ENCODE data around the gene SERPING1. TPM values are rescaled to one million over a fixed set of nuclear protein-coding genes. Genes with fewer than 3 reads are reported as not detected.

Gene SERPING1
- total RNA-seq, 6 donors from 2014 or later, result 306 to 573 (median 469) TPM

DNA sequence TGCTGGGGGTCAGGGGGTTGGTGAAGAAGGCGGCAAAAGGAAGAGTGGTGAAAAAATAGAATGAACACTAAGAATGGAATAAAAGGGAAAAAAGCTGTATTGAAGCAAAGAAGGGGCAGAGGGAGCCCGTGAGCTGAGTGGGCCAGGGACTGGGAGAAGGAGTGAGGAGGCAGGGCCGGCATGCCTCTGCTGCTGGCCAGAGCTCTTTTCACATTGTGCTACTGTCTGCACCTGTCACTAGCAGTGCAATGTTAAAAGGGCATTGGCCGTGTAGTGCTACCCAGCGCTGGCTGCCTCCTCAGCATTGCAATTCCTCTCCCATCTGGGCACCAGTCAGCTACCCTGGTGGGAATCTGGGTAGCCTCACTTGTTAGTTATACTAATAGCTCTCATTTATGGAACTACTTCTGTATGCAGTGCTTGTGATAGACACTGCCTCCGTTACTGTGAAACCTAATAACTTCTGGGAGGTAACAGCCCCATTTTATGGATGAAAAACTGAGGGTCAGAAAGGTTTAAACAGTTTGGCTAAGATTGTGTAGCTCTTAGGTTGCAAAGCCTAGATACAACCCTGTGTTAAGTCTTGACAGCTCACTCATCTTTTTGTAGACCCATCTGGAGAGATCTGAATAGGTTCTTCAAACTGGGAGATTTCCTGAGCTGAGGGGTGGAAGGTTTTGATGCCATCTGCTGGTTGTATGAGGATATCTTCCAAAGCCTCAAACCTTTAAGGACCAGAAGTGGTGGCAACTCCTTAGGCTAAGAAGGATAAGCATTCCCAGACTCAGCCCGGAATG lies 43.7 kb downstream of the SERPING1 start:
- WGBS, 2 donors, result 51 to 74% methylated on average over 6 to 7 of the region's 7 CpGs
- DNase-seq (no peak), ATAC-seq (ENCODE audit: low FRiP score in 2 of 2) (peak in 1 of 2 donors; percentile 31)
- H3K9me3 ChIP-seq, result no peaks in the 10 kb centered on the region
- H3K27ac ChIP-seq, result peak overlapping the region in 1 of 4 donors; percentile 90
- peaks cover 50 to 56% (median 53%) of the 10 kb centered on the region in 4 donors for H3K4me1 ChIP-seq
- no peak for TF ChIP-seq POLR2AphosphoS5 (IDR thresholded peaks at IDR 0.05)
- TF ChIP-seq, protein P1, sequence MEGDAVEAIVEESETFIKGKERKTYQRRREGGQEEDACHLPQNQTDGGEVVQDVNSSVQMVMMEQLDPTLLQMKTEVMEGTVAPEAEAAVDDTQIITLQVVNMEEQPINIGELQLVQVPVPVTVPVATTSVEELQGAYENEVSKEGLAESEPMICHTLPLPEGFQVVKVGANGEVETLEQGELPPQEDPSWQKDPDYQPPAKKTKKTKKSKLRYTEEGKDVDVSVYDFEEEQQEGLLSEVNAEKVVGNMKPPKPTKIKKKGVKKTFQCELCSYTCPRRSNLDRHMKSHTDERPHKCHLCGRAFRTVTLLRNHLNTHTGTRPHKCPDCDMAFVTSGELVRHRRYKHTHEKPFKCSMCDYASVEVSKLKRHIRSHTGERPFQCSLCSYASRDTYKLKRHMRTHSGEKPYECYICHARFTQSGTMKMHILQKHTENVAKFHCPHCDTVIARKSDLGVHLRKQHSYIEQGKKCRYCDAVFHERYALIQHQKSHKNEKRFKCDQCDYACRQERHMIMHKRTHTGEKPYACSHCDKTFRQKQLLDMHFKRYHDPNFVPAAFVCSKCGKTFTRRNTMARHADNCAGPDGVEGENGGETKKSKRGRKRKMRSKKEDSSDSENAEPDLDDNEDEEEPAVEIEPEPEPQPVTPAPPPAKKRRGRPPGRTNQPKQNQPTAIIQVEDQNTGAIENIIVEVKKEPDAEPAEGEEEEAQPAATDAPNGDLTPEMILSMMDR (IDR thresholded peaks at IDR 0.05), result peak; percentile 18 to 60 (median 44)
- H3K27me3 ChIP-seq, result no peaks in the 10 kb centered on the region
- H3K4me3 ChIP-seq, result no peak overlapping the region
- H3K36me3 ChIP-seq, result no peaks in the 10 kb centered on the region

DNA sequence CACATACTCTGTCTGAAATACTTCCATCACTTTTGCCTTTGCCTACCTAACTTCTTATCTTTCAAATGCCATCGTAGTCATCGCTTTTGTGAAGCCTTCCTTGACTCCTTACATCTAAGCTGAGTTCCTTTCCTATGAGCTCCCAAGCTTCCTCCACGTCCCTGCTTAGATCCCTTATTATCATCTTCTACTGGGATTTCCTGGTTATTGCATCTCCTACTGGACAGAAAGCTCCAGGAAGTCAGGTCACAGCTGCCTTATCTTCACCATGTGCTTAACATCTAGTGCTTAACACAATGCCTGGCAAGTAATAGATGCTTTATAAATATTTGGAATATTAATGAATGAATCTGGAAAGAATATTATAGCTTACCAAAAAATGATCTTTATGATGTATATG lies 46.3 kb downstream of the SERPING1 start:
- TF ChIP-seq POLR2A (IDR thresholded peaks at IDR 0.05) (no peak), EP300 (IDR thresholded peaks at IDR 0.05) (no peak), POLR2AphosphoS5 (IDR thresholded peaks at IDR 0.05) (no peak)
- TF ChIP-seq, protein P1 (IDR thresholded peaks at IDR 0.05), result no peak
- WGBS, 2 donors, result 59 to 68% methylated on average over 3 of the region's 3 CpGs

DNA sequence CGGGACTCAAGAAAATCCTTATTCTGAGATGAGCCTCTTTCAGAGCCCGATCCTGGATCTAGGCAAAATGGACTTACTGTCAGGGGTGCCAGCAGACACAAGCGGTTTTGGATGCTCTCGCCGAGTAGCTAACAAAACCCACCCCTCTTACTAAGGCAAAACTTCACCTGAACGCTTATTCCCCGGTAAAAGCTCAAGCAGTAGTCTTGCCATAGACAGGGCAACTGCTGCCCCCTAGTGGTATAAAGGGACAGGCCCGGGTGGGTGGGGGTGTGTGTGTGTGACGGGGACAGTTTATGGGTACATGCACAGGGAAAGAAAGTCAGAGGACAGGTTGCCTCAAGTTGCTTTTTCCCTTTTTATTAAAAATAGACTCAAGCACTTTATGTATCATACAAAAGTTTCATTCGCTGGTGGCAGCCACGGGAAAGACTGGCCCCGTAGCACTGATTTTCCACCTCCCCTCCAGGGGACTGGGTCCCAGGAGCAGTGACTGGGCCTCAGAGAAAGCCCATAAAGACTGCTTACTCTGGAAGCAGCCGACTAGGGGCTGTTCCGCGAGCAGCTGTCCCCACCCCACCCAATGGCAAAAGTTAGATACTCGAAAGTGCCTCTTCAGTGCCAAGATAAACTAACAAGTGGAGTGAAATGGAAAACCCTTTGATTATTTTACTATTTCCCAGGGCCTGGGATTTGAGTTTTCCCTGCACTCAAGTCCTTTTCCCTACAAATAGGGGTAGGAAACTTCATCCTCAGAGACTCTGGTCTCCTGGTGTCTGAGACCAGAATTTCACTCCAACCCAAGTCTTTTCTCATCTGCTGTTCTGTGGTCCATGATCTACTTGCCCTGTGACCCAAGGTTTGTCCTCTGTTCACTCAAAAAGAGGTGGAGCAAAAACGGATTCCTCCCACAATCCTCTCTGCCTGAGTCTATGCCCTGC lies 47.5 kb downstream of the SERPING1 start:
- no peaks in the 10 kb centered on the region for H3K9me3 ChIP-seq
- H3K27ac ChIP-seq, result peak overlapping the region in 3 of 4 donors; percentile 48 to 82 (median 74)
- peaks cover 0 to 26% (median 9%) of the 10 kb centered on the region in 4 donors for H3K27me3 ChIP-seq
- 9 to 22% methylated on average over 14 to 17 of the region's 17 CpGs for WGBS, 2 donors
- peak; percentile 79 to 87 for ATAC-seq (ENCODE audit: low FRiP score in 2 of 2)
- peak in 1 of 2 donors; percentile 83 for DNase-seq
- no peak overlapping the region for H3K4me3 ChIP-seq
- peaks cover 65 to 69% (median 67%) of the 10 kb centered on the region in 4 donors for H3K4me1 ChIP-seq
- no peaks in the 10 kb centered on the region for H3K36me3 ChIP-seq
- TF ChIP-seq, protein P1 (IDR thresholded peaks at IDR 0.05), result peak; percentile 55 to 93 (median 71)
- no peak for TF ChIP-seq EP300 (IDR thresholded peaks at IDR 0.05)

More for the DNA sequence above, 46.3 kb downstream of the SERPING1 start:
- Histone ChIP-seq H3K27ac (peak overlapping the region in 2 of 4 donors; percentile 62 to 64), H3K27me3 (peaks cover 0 to 19% (median 9%) of the 10 kb centered on the region in 4 donors), H3K9me3 (no peaks in the 10 kb centered on the region), H3K4me1 (peaks cover 66 to 69% (median 69%) of the 10 kb centered on the region in 4 donors), H3K4me3 (no peak overlapping the region), H3K36me3 (no peaks in the 10 kb centered on the region)
- DNase-seq, result no peak
- ATAC-seq (ENCODE audit: low FRiP score in 2 of 2), result no peak

DNA sequence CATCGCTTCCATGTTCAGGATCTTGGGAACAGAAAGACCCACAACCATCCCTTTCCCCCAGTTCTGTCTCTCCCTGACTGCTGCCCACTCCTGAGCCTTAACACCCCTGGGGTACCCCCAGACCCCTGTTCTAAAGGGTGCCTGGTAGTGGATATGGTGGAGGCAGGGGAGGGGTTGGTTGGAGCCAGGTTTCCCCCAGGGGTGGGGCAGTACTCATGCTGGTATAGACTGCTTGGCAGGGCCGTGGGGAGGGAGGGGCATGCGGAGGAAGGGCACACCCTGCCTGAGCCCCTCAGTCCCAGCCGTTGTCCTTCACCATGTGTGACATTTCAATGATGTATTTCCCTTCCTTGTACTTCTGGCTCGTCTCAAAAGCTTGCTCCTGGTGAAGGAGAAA lies 48.2 kb downstream of the SERPING1 start:
- Histone ChIP-seq H3K36me3 (no peaks in the 10 kb centered on the region), H3K4me3 (no peak overlapping the region), H3K27ac (peak overlapping the region in 3 of 4 donors; percentile 48 to 82 (median 74)), H3K27me3 (peaks cover 0 to 26% (median 9%) of the 10 kb centered on the region in 4 donors), H3K9me3 (no peaks in the 10 kb centered on the region), H3K4me1 (peaks cover 63 to 66% (median 65%) of the 10 kb centered on the region in 4 donors)
- no peak for TF ChIP-seq POLR2AphosphoS5 (IDR thresholded peaks at IDR 0.05)
- TF ChIP-seq EP300 (IDR thresholded peaks at IDR 0.05), result no peak
- TF ChIP-seq, protein P1 (IDR thresholded peaks at IDR 0.05), result no peak
- TF ChIP-seq POLR2A (IDR thresholded peaks at IDR 0.05), result no peak
- ATAC-seq (ENCODE audit: low FRiP score in 2 of 2) (peak in 1 of 2 donors; percentile 13), DNase-seq (no peak)
- WGBS, 2 donors, result 10 to 20% methylated on average over 4 to 5 of the region's 5 CpGs
